MM.1S (cell line): Measurements from ENCODE around the gene MRPS15.

Source experiments
- CTCF ChIP-seq: fragments of 300-600 bp; sonication (generic); IDR thresholded peaks from 2 replicates; pipeline ENCODE4 v1.5.1; 2016; ENCODE audit warnings: antibody characterized with exemption, low read length, mixed read lengths
- EZH2 ChIP-seq: fragments of 300-600 bp; sonication (generic); optimal IDR thresholded peaks from 2 replicates; pipeline ENCODE3; 2017; ENCODE audit warnings: low read depth, mild to moderate bottlenecking, antibody characterized with exemption, low read length, mixed read lengths

GRCh38 chr1:36503159-36503558, 39.0 kb upstream of the MRPS15 start:
- TF ChIP-seq EZH2 (no peak), CTCF (no peak)
